ENCODE measurements around the gene TCN2.

- TF ChIP-seq RAD21 (IDR thresholded peaks at IDR 0.05; ENCODE audit: low read depth) (no peak), CTCF (IDR thresholded peaks at IDR 0.05 in 2 of 3, conservative IDR thresholded peaks at IDR 0.05 in 1 of 3; ENCODE audit: borderline replicate concordance in 1 of 3, insufficient read depth in 1 of 3, low read depth in 2 of 3, low read length in 2 of 3) (no peak)
These were observed 32.6 kb upstream of the TCN2 start, which contains the start of gene GAL3ST1 for GRCh38 chr22:30574095-30574981.

Measured in HCT116 (cell line).